Colonic mucosa (tissue), 4 donors: Measurements from ENCODE around the gene TTC9C. TPM values are rescaled to one million over a fixed set of nuclear protein-coding genes. Genes with fewer than 3 reads are reported as not detected.
"Not testable (repeated sequence)": the region's sequence is repeated elsewhere in the genome, so short reads cannot be mapped to it uniquely, and the experiment has no call there.

Experiments
- DNase-seq: peaks from one replicate; pipeline ENCODE4 v3.0.0-alpha.2; 2020
- H3K27ac ChIP-seq: fragments of 200-600 bp; one replicate; pipeline ENCODE4 v1.8.0; 2021
- H3K27me3 ChIP-seq: fragments of 200-600 bp; one replicate; pipeline ENCODE4 v1.8.0; 2021
- H3K36me3 ChIP-seq: fragments of 200-600 bp; one replicate; pipeline ENCODE4 v1.8.0; 2021
- H3K4me1 ChIP-seq: fragments of 200-600 bp; one replicate; pipeline ENCODE4 v1.8.0; 2021; ENCODE audit warnings: mild to moderate bottlenecking
- H3K4me3 ChIP-seq: fragments of 200-600 bp; one replicate; pipeline ENCODE4 v1.8.0; 2021
- H3K9ac ChIP-seq, 2 donors: one replicate each; pipeline ENCODE4 v1.7.0; 2013; ENCODE audit warnings: control low read depth in 2 of 2, low read depth in 2 of 2, low read length in 2 of 2
- H3K9me3 ChIP-seq: fragments of 200-600 bp; one replicate; pipeline ENCODE4 v1.8.0; 2021
- intact Hi-C: fragments of 100-400 bp; cut with DNase I; formaldehyde crosslinking; loops from one replicate; pipeline ENCODE4 v1.14.1; 2022
- total RNA-seq, 2 donors: library from RNA; stranded (reverse); fragmentation: NEBNext Ultra II Directional in 1 of 2; extraction: Animal tissue kit (Norgen Biotek cat#: 25700) in 1 of 2; gene quantifications; one replicate each; pipeline ENCODE4 v1.2.1, GENCODE V29; 2021
- TF ChIP-seq, protein P1 (sequence below): fragments of 200-600 bp; IDR thresholded peaks from one replicate; pipeline ENCODE4 v1.8.0; 2022; ENCODE audit warnings: antibody characterized with exemption, mild to moderate bottlenecking
- donor health status: healthy.
- donor health status: DM: no; HTN: no; CAD: no.
- donor health status: DM: no; HTN: no; CAD: no.

Gene TTC9C
- total RNA-seq, 2 donors from 2014 or later = 34.2 to 39.8 TPM

DNA sequence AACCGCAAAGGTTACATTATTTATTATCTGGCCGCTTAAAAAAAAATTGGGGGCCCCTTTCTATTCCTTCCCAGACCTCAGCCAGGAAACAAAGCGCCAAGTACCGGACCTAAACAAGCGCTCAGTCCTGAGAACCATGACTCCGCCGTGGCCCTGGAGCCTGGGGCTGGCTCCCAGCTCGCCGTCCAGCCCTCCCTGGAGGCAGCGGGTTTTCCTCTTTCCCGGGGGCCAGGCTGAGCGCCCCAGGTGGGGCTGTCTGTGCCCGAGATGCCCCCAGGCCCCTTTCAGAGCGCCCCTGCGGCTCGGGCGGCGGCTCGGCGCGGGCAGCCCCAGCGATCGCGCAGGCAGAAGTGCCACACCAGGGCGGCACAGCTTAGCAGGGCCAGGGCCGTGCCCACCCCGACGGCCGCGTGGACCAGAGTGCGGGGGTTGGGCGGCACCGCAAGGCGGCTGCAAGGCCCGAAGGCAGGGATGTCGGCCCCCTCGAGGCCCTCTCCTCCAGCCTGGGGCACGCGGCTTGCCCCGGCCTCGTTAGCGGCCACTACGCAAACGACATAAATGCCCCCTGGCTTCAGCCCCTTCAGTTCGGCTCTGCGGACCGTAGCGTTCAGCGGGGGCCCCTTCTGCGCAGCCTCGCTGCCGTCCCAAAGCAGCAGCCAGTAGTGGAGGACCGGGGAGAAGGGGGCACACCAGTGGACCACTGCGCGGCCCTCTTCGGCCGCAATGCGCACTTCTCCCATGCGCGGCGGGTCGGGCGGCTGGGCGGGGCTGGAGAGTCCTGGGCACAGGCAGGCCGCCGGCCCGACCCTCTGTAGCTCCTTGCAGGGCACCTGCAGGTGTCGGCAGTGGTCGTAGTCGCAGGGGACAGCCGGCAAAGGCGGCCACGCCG, 40.5 kb upstream of the TTC9C start:
- intact Hi-C loops = no loop called here
- no peaks in the 10 kb centered on the region for H3K4me1 ChIP-seq
- H3K9ac ChIP-seq = peak overlapping the region; percentile 12 to 32
- H3K4me3 ChIP-seq = peak overlapping the region; percentile 10
- peak overlapping the region; percentile 32 for H3K27ac ChIP-seq
- no peak for DNase-seq
- TF ChIP-seq, protein P1, sequence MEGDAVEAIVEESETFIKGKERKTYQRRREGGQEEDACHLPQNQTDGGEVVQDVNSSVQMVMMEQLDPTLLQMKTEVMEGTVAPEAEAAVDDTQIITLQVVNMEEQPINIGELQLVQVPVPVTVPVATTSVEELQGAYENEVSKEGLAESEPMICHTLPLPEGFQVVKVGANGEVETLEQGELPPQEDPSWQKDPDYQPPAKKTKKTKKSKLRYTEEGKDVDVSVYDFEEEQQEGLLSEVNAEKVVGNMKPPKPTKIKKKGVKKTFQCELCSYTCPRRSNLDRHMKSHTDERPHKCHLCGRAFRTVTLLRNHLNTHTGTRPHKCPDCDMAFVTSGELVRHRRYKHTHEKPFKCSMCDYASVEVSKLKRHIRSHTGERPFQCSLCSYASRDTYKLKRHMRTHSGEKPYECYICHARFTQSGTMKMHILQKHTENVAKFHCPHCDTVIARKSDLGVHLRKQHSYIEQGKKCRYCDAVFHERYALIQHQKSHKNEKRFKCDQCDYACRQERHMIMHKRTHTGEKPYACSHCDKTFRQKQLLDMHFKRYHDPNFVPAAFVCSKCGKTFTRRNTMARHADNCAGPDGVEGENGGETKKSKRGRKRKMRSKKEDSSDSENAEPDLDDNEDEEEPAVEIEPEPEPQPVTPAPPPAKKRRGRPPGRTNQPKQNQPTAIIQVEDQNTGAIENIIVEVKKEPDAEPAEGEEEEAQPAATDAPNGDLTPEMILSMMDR = no peak
- no peaks in the 10 kb centered on the region for H3K36me3 ChIP-seq
- peaks cover 8% of the 10 kb centered on the region for H3K27me3 ChIP-seq
- H3K9me3 ChIP-seq = no peaks in the 10 kb centered on the region

DNA sequence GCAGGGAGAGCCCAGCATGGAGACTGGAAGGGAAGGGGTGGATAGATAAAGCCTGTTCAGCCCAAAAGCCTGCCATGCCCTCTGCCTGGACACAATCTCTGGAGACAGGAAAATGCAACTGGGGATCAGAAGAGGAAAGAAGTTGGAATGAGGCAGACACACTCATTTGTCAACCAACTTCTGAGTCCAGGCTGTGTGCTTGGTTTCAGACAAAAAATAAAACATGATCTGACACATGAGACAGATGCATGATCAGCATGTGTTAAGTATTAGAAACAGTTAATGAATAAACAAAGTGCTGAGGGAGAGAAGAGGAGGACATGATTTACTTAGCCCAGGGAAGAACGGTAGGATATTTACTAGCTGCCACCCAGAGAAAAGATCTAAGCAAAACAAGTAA, 39.8 kb upstream of the TTC9C start:
- H3K4me3 ChIP-seq = peak overlapping the region; percentile 10
- intact Hi-C loops = no loop called here
- H3K4me1 ChIP-seq = no peaks in the 10 kb centered on the region
- TF ChIP-seq, protein P1 = no peak
- no peaks in the 10 kb centered on the region for H3K36me3 ChIP-seq
- H3K9me3 ChIP-seq = no peaks in the 10 kb centered on the region
- peaks cover 8% of the 10 kb centered on the region for H3K27me3 ChIP-seq
- peak overlapping the region in 1 of 2 donors; percentile 32 for H3K9ac ChIP-seq
- DNase-seq = no peak
- peak overlapping the region; percentile 32 for H3K27ac ChIP-seq

DNA sequence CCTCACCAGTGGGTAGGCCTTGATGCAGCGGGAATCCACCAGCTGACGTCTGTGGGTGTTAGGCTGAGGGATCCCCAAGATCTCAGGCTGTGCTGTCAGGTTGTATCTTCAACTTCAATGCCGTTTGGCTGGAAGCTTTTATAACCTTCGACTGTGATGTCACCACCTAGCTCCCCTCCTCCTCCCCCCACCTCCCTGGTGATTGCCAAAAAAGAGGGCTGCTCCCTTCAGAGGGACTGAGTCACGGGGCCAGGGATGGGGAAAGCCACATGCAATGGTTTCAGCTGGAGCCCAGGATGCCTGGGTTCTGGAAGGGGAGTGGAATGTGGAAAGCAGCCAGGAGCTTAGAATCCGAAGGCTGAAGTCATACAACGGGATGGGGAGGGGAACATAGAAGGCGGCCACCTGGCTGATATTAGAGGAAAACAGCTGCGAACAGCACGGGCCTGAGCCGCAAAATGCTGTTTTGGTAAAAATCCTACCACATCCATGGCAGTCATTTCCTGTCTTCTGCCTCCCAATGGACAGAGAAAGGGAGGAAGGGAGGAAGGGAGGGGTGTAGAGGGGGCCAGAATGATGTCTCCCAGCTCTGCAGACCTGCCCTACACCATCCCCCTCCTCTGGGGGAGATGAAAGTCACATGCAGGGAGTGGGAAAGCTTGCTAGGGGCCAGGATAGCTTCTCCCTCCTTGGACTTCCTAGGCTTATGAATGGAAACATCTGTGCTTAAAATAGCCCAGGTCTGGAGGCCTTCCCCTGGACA, 38.7 kb upstream of the TTC9C start, which contains the start of gene LRRN4CL:
Gene LRRN4CL, minus strand, starts transcription at position 110 of the 763 bp plus-strand sequence. CDS start 1,022 bp downstream, outside the sequence.
- peak within 1 kb of the TSS; percentile 32 for H3K27ac ChIP-seq
- peaks cover 8% of the 10 kb centered on the region for H3K27me3 ChIP-seq
- H3K4me3 ChIP-seq = peak within 1 kb of the TSS; percentile 10
- H3K9ac ChIP-seq = peak within 1 kb of the TSS; percentile 32 to 43
- intact Hi-C loops = loop anchor here (10.0 kb wide), 2 partner anchors 95 to 295 kb away; partner anchors contain the start of gene TUT1
- no peaks in the 10 kb centered on the region for H3K4me1 ChIP-seq
- no peaks in the 10 kb centered on the region for H3K9me3 ChIP-seq
- H3K36me3 ChIP-seq = no peaks in the 10 kb centered on the region
- peak; percentile 56 for DNase-seq
- TF ChIP-seq, protein P1 = no peak

DNA sequence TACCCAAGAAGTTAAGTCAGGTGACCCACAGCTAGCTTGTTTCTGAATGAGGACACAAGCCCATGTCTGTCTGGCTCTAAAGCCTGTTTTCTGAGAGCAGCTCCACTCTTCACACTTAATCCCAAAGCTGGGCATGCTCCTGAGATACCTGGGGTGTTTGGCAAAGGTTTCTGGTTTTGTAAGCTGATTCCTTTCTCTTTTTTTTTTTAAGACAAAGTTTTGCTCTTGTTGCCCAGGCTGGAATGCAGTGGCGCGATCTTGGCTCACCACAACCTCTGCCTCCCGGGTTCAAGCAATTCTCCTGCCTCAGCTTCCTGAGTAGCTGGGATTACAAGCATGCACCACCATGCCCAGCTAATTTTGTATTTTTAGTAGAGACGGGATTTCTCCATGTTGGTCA, 34.7 kb upstream of the TTC9C start:
- not testable (repeated sequence) for H3K4me3 ChIP-seq, H3K9ac ChIP-seq, DNase-seq, H3K9me3 ChIP-seq, H3K4me1 ChIP-seq, H3K27me3 ChIP-seq, H3K27ac ChIP-seq, H3K36me3 ChIP-seq
- intact Hi-C loops = loop anchor here (10.0 kb wide), 2 partner anchors 99 to 299 kb away; partner anchors contain the start of gene TUT1

DNA sequence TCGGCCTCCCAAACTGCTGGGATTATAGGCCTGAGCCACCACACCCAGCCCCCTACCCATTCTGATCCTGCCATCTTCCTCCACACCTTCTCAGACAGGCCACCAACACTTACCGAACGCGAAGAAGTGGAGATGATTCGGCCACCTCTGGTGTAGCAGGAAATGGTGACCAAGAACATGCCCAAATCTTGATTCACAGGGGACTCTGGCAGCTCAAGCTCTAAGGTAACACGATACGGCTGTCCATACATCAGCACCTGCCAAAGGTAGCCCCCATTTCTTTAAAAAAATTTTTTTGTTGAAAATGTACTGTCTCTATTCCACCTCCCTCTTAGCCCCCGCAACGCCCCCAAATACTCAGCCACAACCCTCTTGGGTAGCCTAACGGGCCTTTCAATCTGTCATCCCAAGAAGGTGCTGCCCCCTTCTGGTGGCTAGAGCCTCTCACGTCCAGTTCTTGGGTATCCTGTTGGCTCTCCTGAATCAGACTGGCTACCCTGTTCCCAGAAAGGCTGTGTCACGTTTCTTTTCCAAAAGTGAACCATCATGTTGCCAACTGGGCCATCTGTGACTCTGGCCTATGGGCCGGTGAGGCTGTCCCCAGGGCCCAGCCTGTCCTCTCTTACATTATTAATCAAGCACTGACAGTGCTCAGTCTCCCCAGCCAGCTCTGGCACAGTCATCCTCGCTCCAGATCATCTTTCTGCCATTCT, 33.7 kb upstream of the TTC9C start:
- peak; percentile 84 for DNase-seq
- intact Hi-C loops = loop anchor here (10.0 kb wide), 2 partner anchors 100 to 300 kb away; partner anchors contain the start of gene TUT1
- no peak overlapping the region for H3K9ac ChIP-seq
- H3K4me3 ChIP-seq = no peak overlapping the region
- H3K27me3 ChIP-seq = no peaks in the 10 kb centered on the region
- no peaks in the 10 kb centered on the region for H3K36me3 ChIP-seq
- no peak overlapping the region for H3K27ac ChIP-seq
- no peaks in the 10 kb centered on the region for H3K4me1 ChIP-seq
- TF ChIP-seq, protein P1 = peak; percentile 81
- H3K9me3 ChIP-seq = no peaks in the 10 kb centered on the region
